H1 (cell line): Measurements from ENCODE around the gene MAPK8IP1. TPM values are rescaled to one million over a fixed set of nuclear protein-coding genes. Genes with fewer than 3 reads are reported as not detected.

Source experiments
- CTCF ChIA-PET: fragments of 300-600 bp; sonication (Branson Sonifier 250); formaldehyde crosslinking; loops from one replicate; lab custom pipeline; 2021; ENCODE audit not compliant: partially characterized antibody; lab: Charles Lee
- POLR2A ChIA-PET: fragments of 300-600 bp; sonication (Branson Sonifier 250); formaldehyde crosslinking; loops from one replicate; lab custom pipeline; 2021; ENCODE audit warnings: inconsistent platforms; ENCODE audit not compliant: partially characterized antibody; lab: Charles Lee
- DNase-seq, 2 experiments: peaks; one replicate each; pipeline versions ENCODE4 v3.0.0 to v3.0.0-alpha.2; 2010 to 2022; ENCODE audit warnings: low spot score in 2 of 2, low read depth in 1 of 2, mixed read lengths in 1 of 2
- FAIRE-seq: peaks from 2 replicates; lab custom pipeline; 2011; peaks lifted over from hg19 to GRCh38; lab: Jason Lieb, UNC
- H2AFZ ChIP-seq: 2 replicates; pipeline ENCODE4 v1.8.1; 2012; ENCODE audit warnings: low read length, inconsistent platforms
- H2AK5ac ChIP-seq: 2 replicates; pipeline ENCODE4 v1.6.1; 2013; ENCODE audit warnings: low read depth, low read length
- H2BK120ac ChIP-seq: replicated peaks from 2 replicates; pipeline ENCODE3; 2013; ENCODE audit warnings: low read depth, low read length, inconsistent platforms
- H2BK12ac ChIP-seq: 2 replicates; pipeline ENCODE4 v1.6.1; 2013; ENCODE audit warnings: low read depth, low read length
- H2BK15ac ChIP-seq: 2 replicates; pipeline ENCODE4 v1.6.1; 2013; ENCODE audit warnings: low read length
- H2BK20ac ChIP-seq: 2 replicates; pipeline ENCODE4 v1.6.1; 2013; ENCODE audit warnings: low read length
- H2BK5ac ChIP-seq: 2 replicates; pipeline ENCODE4 v1.6.1; 2013; ENCODE audit warnings: low read depth, low read length
- H3K14ac ChIP-seq: 2 replicates; pipeline ENCODE4 v1.6.1; 2013; ENCODE audit warnings: inconsistent platforms; ENCODE audit not compliant: insufficient read length
- H3K18ac ChIP-seq: 2 replicates; pipeline ENCODE4 v1.6.1; 2013; ENCODE audit warnings: low read length; ENCODE audit errors: extremely low read depth
- H3K23ac ChIP-seq: 2 replicates; pipeline ENCODE4 v1.6.1; 2013; ENCODE audit warnings: inconsistent platforms; ENCODE audit not compliant: insufficient read length
- H3K23me2 ChIP-seq: 2 replicates; pipeline ENCODE4 v1.6.1; 2013; ENCODE audit warnings: low read depth, low read length
- H3K27ac ChIP-seq: 2 replicates; pipeline ENCODE4 v1.6.1; 2011; ENCODE audit warnings: low read depth, low read length, inconsistent platforms
- H3K27me3 ChIP-seq, 4 experiments: replicated peaks in 1 of 4; 1 replicate in 1 of 4; 2 replicates in 3 of 4; pipeline versions ENCODE4 v1.6.1 to v1.8.1; 2011 to 2013; ENCODE audit warnings: low read length in 3 of 4, mild to moderate bottlenecking in 3 of 4, inconsistent platforms in 2 of 4, mixed read lengths in 2 of 4, moderate library complexity in 1 of 4; ENCODE audit not compliant: control insufficient read depth in 3 of 4, insufficient read depth in 3 of 4; ENCODE audit errors: extremely low read depth in 1 of 4
- H3K36me3 ChIP-seq, 4 experiments: 2 replicates each; pipeline versions ENCODE4 v1.6.1 to v1.8.1; 2011 to 2013; ENCODE audit warnings: mild to moderate bottlenecking in 4 of 4, low read length in 3 of 4, moderate library complexity in 2 of 4, control low read depth in 1 of 4, inconsistent platforms in 1 of 4; ENCODE audit not compliant: insufficient read depth in 4 of 4, control insufficient read depth in 2 of 4
- H3K4ac ChIP-seq: replicated peaks from 2 replicates; pipeline ENCODE3; 2013; ENCODE audit warnings: low read length, low read depth, mixed read lengths, inconsistent platforms; ENCODE audit not compliant: insufficient read length
- H3K4me1 ChIP-seq, 4 experiments: replicated peaks in 1 of 4; 1 replicate in 1 of 4; 2 replicates in 3 of 4; pipeline versions ENCODE4 v1.6.1 to v1.8.1; 2011 to 2013; ENCODE audit warnings: low read length in 3 of 4, inconsistent platforms in 2 of 4, mixed read lengths in 1 of 4; ENCODE audit not compliant: insufficient read depth in 4 of 4, control insufficient read depth in 3 of 4
- H3K4me2 ChIP-seq, 2 experiments: 2 replicates each; pipeline versions ENCODE4 v1.6.1 to v1.8.1; 2011 to 2013; ENCODE audit warnings: low read depth in 2 of 2, low read length in 2 of 2, control low read depth in 1 of 2, inconsistent platforms in 1 of 2, mild to moderate bottlenecking in 1 of 2; ENCODE audit not compliant: insufficient read depth in 1 of 2
- H3K4me3 ChIP-seq, 4 experiments: fragments of 200-600, 300-600 bp in 1 of 4; sonication (generic), shearing (Covaris generic), sonication (Bioruptor Twin) in 1 of 4; 2 replicates each; pipeline versions ENCODE4 v1.5.1 to v1.8.1; 2011 to 2016; ENCODE audit warnings: low read length in 4 of 4, low read depth in 3 of 4, control low read depth in 2 of 4, inconsistent platforms in 2 of 4, mild to moderate bottlenecking in 2 of 4, mixed read lengths in 1 of 4, moderate library complexity in 1 of 4; ENCODE audit not compliant: insufficient read depth in 2 of 4; ENCODE audit errors: extremely low read depth in 1 of 4
- H3K56ac ChIP-seq: replicated peaks from 2 replicates; pipeline ENCODE3; 2013; ENCODE audit warnings: low read depth, mild to moderate bottlenecking, mixed read lengths, low read length, inconsistent platforms; ENCODE audit not compliant: insufficient read length
- H3K79me1 ChIP-seq: 2 replicates; pipeline ENCODE4 v1.6.1; 2013; ENCODE audit warnings: low read depth, low read length, control low read depth
- H3K79me2 ChIP-seq, 2 experiments: 2 replicates each; pipeline versions ENCODE4 v1.6.1 to v1.8.1; 2012 to 2013; ENCODE audit warnings: low read length in 2 of 2, mild to moderate bottlenecking in 2 of 2, inconsistent platforms in 1 of 2; ENCODE audit not compliant: insufficient read depth in 2 of 2, control insufficient read depth in 1 of 2
- H3K9ac ChIP-seq, 4 experiments: replicated peaks in 1 of 4; 1 replicate in 1 of 4; 2 replicates in 3 of 4; pipeline versions ENCODE4 v1.6.1 to v1.8.1; 2011 to 2013; ENCODE audit warnings: low read depth in 3 of 4, low read length in 3 of 4, control low read depth in 2 of 4, mild to moderate bottlenecking in 2 of 4, moderate library complexity in 2 of 4, inconsistent platforms in 1 of 4; ENCODE audit errors: extremely low read depth in 1 of 4
- H3K9me3 ChIP-seq, 2 experiments: 2 replicates each; pipeline versions ENCODE4 v1.6.1 to v1.8.1; 2012 to 2013; ENCODE audit warnings: mild to moderate bottlenecking in 2 of 2, moderate library complexity in 2 of 2, control low read depth in 1 of 2, inconsistent platforms in 1 of 2, low read depth in 1 of 2, low read length in 1 of 2, mixed read lengths in 1 of 2; ENCODE audit not compliant: insufficient read depth in 2 of 2
- H4K20me1 ChIP-seq, 2 experiments: replicated peaks in 1 of 2; 2 replicates each; pipeline versions ENCODE3 to v1.8.1; 2011 to 2013; ENCODE audit warnings: inconsistent platforms in 2 of 2, low read length in 2 of 2, mild to moderate bottlenecking in 1 of 2; ENCODE audit not compliant: insufficient read depth in 2 of 2, control insufficient read depth in 1 of 2
- H4K5ac ChIP-seq: 2 replicates; pipeline ENCODE4 v1.6.1; 2013; ENCODE audit warnings: low read length, low read depth, mixed read lengths, inconsistent platforms; ENCODE audit not compliant: insufficient read length
- H4K8ac ChIP-seq: 2 replicates; pipeline ENCODE4 v1.8.0; 2013; ENCODE audit warnings: mild to moderate bottlenecking, moderate library complexity, low read length, inconsistent platforms; ENCODE audit not compliant: insufficient read depth; ENCODE audit errors: extremely low read depth
- H4K91ac ChIP-seq: replicated peaks from 2 replicates; pipeline ENCODE3; 2013; ENCODE audit warnings: low read length, mixed read lengths, inconsistent platforms; ENCODE audit not compliant: insufficient read length
- ASH2L ChIP-seq: fragments of 200-600, 300-600 bp; sonication (generic); IDR thresholded peaks from one replicate; pipeline ENCODE4 v1.7.1; 2017; ENCODE audit warnings: low read length
- JUND ChIP-seq: IDR thresholded peaks from 2 replicates; pipeline ENCODE4 v1.6.1; 2011; ENCODE audit warnings: mild to moderate bottlenecking, improper control_type of control experiment, low read length
- PHF8 ChIP-seq: fragments of 200-600 bp; sonication (generic); conservative IDR thresholded peaks from 2 replicates; pipeline ENCODE4 v1.7.1; 2012; ENCODE audit warnings: low read depth, mild to moderate bottlenecking, inconsistent platforms, low read length, moderate library complexity
- SIN3A ChIP-seq, 2 experiments: IDR thresholded peaks in 1 of 2; conservative IDR thresholded peaks in 1 of 2; 2 replicates each; pipeline ENCODE4 v1.6.1; 2011 to 2012; ENCODE audit warnings: low read length in 2 of 2, improper control_type of control experiment in 1 of 2, low read depth in 1 of 2, mild to moderate bottlenecking in 1 of 2
- USF2 ChIP-seq: IDR thresholded peaks from 2 replicates; pipeline ENCODE4 v1.6.1; 2011; ENCODE audit warnings: low read length, improper control_type of control experiment
- ZNF274 ChIP-seq: IDR thresholded peaks from 2 replicates; pipeline ENCODE4 v1.7.0; 2012; ENCODE audit warnings: low read length, borderline replicate concordance; ENCODE audit errors: extremely low read depth
- WGBS, 2 experiments: shearing (Covaris generic) in 1 of 2; methylation state at CpG; one replicate each; pipeline versions ENCODE4 v1.1.6 to v1.1.7; 2013 to 2015; ENCODE audit warnings: low lambda C conversion rate in 2 of 2, mixed read lengths in 2 of 2, inconsistent platforms in 1 of 2, low coverage in 1 of 2, missing lambda C conversion rate in 1 of 2; ENCODE audit not compliant: insufficient replicate concordance in 2 of 2, insufficient coverage in 1 of 2, insufficient read length in 1 of 2; ENCODE audit errors: extremely low coverage in 1 of 2, missing lambda C conversion rate in 1 of 2; 5-methylcytosine and 5-hydroxymethylcytosine counted together
- long read RNA-seq, 2 experiments: library from RNA in 1 of 2; library from capped mRNA in 1 of 2; stranded (forward); transcript quantifications; one replicate each; pipeline ENCODE4 v2.0.0, GENCODE V29; 2021; ENCODE audit warnings: inconsistent platforms in 1 of 2
- polyA minus RNA-seq, 3 experiments: library from RNA; depleted of rRNA, polyadenylated mRNA; stranded (reverse); fragments of >200 nt; gene quantifications; 1 replicate in 2 of 3; 2 replicates in 1 of 3; pipeline ENCODE4 v1.2.3, GENCODE V29; 2011
- polyA plus RNA-seq, 7 experiments: library from polyadenylated mRNA; depleted of rRNA in 3 of 7; stranded (reverse) in 5 of 7; unstranded in 2 of 7; fragments of >200 nt in 5 of 7; fragments of 200-250 nt in 2 of 7; gene quantifications; 1 replicate in 5 of 7; 2 replicates in 1 of 7; 4 replicates in 1 of 7; pipeline versions ENCODE4 v1.2.1 to v1.2.3, GENCODE V29; 2011 to 2013; ENCODE audit warnings: missing spikeins in 2 of 7, mixed read lengths in 2 of 7
- total RNA-seq: library from RNA; stranded (reverse); fragmentation: NEBNext Ultra II Directional; extraction: Animal tissue kit (Norgen Biotek cat#: 25700); gene quantifications from 2 replicates; pipeline ENCODE4 v1.2.1, GENCODE V29; 2021

MAPK8IP1 gene
- total RNA-seq (40.1 and 41.7 TPM in 2 replicates), polyA plus RNA-seq (2011; rRNA removed) (32.4 and 62.2 TPM in 2 replicates), polyA minus RNA-seq (2011; rRNA and poly(A)+ RNA removed) (15.4 and 21.4 TPM in 2 replicates)
- 34.1 TPM for polyA plus RNA-seq (2011; cell fraction: cytosol; rRNA removed)
- polyA plus RNA-seq (2011; cell fraction: nucleus; rRNA removed) = 60.7 TPM
- 22.2 to 33.3 TPM (median 31.5 TPM) in 4 replicates for polyA plus RNA-seq (2012, experiment 1 of 2)
- 33.0 TPM for polyA plus RNA-seq (2012, experiment 2 of 2)
- 21.4 TPM for polyA plus RNA-seq (2013, experiment 1 of 2)
- 18.9 TPM for polyA plus RNA-seq (2013, experiment 2 of 2)
- polyA minus RNA-seq (2011; cell fraction: cytosol; rRNA and poly(A)+ RNA removed) = 35.9 TPM
- polyA minus RNA-seq (2011; cell fraction: nucleus; rRNA and poly(A)+ RNA removed) = 19.7 TPM
- long read RNA-seq, experiment 1, partial matches to known transcripts = 39 of 41 reads
- long read RNA-seq, experiment 1, other reads (novel, unspliced or antisense) = 2 of 41 reads
- long read RNA-seq, experiment 2, partial matches to known transcripts = 1 of 5 reads
- long read RNA-seq, experiment 2, other reads (novel, unspliced or antisense) = 4 of 5 reads

DNA sequence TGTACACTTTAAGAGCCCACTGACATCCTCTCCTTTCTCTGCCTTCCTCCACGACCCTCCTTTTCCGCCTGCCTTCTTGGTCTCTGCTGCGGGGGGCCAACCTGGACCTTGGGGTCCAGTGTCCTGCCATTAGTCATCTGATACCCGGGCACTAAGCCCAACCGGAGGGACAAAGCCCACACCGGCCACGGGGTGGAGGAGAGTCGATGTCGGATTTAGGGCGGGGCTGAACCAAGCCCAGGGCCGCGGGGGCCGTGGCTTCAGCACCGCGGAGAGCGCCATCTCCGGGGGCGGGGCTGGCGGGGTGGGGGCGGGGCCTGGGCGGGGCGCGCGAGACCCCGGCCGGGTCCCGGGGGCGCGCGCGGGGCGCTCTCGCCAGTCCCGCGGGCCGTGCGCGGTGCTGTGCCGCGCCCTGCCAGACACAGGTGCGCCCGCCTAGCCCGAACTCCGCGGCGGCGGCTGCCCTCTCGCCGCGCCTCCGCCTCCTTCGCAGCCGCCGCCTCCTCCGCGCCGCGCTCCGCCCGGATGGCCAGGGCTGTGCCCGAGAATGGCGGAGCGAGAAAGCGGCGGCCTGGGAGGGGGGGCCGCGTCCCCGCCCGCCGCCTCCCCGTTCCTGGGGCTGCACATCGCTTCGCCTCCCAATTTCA, at the start of gene MAPK8IP1:
Gene MAPK8IP1, plus strand, starts transcription at position 378 of the 647 bp plus-strand sequence. Its CDS starts 170 bp downstream, at position 548.
- Histone ChIP-seq H2BK15ac (no peak within 1 kb of the TSS; the same call in 1 of the 2 replicates), H3K4me1 (peaks cover 0 to 10% (median 5%) of the 10 kb centered on the region in 4 experiments; a peak in 5 of 7 replicates), H3K27ac (no peak within 1 kb of the TSS), H3K14ac (no peak within 1 kb of the TSS), H4K20me1 (peaks cover 0 to 11% of the 10 kb centered on the region in 2 experiments), H3K9me3 (no peaks in the 10 kb centered on the region), H4K5ac (peak within 1 kb of the TSS; percentile 22), H3K4ac (no peak within 1 kb of the TSS), H4K91ac (no peak within 1 kb of the TSS), H3K23ac (no peak within 1 kb of the TSS), H2BK120ac (no peak within 1 kb of the TSS), H4K8ac (peak within 1 kb of the TSS; percentile 36), H3K27me3 (no peaks in the 10 kb centered on the region; a peak in 2 of 7 replicates), H2BK20ac (no peak within 1 kb of the TSS), H3K79me1 (no peaks in the 10 kb centered on the region; the same call in 1 of the 2 replicates), H2AK5ac (no peak within 1 kb of the TSS), H2AFZ (no peak within 1 kb of the TSS; the same call in 1 of the 2 replicates), H2BK12ac (0 out of 2 replicates have a peak within 1 kb of the TSS, but pooled peaks have one; percentile 9), H3K56ac (peak within 1 kb of the TSS; percentile 22), H3K36me3 (no peaks in the 10 kb centered on the region; a peak in 2 of 8 replicates), H3K4me2 (peak within 1 kb of the TSS; percentile 75 to 80), H2BK5ac (no peak within 1 kb of the TSS), H3K23me2 (peaks cover 8% of the 10 kb centered on the region; the same call in 1 of the 2 replicates), H3K4me3 (peak within 1 kb of the TSS; percentile 58 to 83 (median 71)), H3K18ac (peak within 1 kb of the TSS; percentile 32; the same call in 1 of the 2 replicates), H3K79me2 (no peaks in the 10 kb centered on the region; a peak in 1 of 4 replicates), H3K9ac (peak within 1 kb of the TSS in 3 of 4 experiments; percentile 39 to 69 (median 42); a peak in 5 of 7 replicates)
- CTCF ChIA-PET = interaction anchor here (1.6 to 5.2 kb wide), 2 partner anchors 9 to 14 kb away, joined by 6 to 41 read pairs; no protein-coding TSS in a partner anchor
- peak; percentile 17 to 82 for DNase-seq
- POLR2A ChIA-PET = interaction anchor here (2.1 kb wide), 1 partner anchor 10 kb away, joined by 9 read pairs; no protein-coding TSS in a partner anchor
- no peak for FAIRE-seq
- WGBS, 2 experiments = 6% methylated on average over 21 of the region's 73 CpGs; no CpG with 5 or more reads in 1 of the 2 experiments
- TF ChIP-seq ZNF274 (no peak), USF2 (no peak), JUND (peak; percentile 36; the same call in 1 of the 2 replicates), SIN3A (conservative IDR thresholded peaks at IDR 0.05 in 1 of 2, IDR thresholded peaks at IDR 0.05 in 1 of 2; ENCODE audit: low read depth in 1 of 2, low read length in 2 of 2) (peak in 1 of 2 experiments; percentile 65; a peak in 2 of 4 replicates), ASH2L (no peak), PHF8 (0 out of 2 replicates have a peak, but pooled peaks have one; percentile 35)
